Amygdala (tissue), 56 donors: Measurements from ENCODE around the gene LMBR1L.

Experiments used
- DNase-seq, 56 donors: peaks; one replicate each; lab custom pipeline; 2025; lab: John Stamatoyannopoulos, UW

Gene LMBR1L

DNA sequence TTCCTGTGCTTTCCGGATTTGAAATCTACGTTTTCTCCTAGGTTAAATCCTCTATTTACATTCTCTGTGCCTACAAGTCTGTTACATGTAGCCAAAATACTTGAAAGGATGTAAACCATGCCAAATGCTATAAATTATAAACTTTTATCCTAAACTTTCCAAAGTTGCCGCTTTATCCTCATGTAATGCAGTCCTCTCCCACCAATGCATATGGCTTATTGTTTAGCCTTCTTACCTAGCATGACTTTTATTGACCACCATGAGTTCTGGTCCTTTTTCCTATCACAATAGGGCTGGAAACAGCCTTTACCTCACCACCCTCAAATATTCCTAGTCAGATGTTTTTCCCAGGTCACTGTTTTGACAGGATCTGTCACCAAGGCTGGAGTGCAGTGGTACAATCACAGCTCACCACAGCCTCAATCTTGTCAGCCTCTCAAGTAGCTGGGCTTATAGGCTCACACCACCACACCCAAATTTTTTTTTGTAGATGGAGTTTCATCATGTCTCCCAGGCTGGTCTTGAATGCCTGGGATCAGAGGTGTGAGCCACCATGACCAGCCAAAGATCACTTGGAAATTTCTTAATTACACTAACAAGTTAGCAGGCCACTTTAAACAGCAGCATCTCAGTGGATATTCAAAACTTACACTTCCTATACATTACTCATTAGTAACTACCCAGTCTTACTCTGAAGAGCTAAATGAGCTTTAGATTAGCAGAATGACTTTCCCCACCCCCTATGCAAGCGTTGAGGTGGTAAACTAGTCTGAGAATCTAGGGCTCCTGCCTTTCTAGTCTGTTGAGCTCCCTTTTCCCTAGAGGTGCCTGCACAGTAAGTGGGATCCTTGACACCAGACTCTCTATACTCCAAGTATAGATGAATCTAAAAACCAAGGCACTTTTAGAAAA is 16.5 kb upstream of the LMBR1L start:
- no peak for DNase-seq

DNA sequence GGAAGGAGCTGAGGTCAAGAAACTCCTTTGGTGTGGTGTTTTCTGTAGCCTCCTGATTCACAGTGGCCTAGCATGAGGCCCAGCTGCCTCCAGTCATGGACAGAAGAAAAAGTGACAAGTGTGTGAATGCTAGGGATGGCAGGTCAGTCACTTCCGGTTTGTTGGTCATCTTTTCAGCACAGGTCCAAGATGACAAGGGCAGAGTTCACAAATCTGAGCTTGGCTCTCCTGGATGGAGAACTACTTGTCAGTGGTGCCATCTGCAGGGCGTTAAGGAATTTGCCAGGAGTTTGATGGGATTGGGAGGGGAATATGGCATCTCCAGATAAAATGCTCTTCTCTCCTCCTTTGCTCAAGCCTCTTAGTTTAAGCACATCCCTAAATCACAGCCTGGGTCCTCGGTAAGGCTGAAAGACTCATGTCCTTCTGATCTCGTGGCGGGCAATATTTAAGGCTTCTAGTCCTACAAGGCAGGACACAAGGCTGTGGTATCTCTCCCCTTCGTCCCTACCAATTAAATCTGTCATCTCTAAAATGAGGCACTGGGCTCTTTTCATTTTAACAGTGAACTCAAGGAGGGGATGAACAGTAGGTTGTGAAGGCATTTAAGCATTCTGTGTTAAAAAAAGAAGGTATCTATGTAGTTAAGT is 10.5 kb upstream of the LMBR1L start:
- DNase-seq = peak in 29 of 56 donors; percentile 6 to 66 (median 26)

DNA sequence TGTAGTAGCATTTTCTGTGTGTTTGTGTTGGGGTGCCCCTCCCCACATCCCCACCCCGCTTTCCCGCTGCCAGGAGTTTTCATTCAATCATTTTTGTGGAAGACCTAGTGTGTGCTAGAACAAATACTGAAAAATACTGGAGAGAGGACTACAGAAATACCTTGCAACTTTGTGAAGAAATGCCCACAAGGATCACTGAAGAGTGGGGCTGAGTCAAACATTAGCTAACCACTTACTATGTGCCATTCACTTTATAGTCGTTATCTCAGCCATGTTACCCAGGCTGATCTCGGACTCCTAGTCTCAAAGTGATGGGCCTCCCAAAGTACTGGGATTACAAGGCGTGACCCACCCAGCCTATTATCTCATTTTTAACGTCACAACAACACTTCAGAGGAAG is 559 bp upstream of the LMBR1L start:
- DNase-seq = no peak

DNA sequence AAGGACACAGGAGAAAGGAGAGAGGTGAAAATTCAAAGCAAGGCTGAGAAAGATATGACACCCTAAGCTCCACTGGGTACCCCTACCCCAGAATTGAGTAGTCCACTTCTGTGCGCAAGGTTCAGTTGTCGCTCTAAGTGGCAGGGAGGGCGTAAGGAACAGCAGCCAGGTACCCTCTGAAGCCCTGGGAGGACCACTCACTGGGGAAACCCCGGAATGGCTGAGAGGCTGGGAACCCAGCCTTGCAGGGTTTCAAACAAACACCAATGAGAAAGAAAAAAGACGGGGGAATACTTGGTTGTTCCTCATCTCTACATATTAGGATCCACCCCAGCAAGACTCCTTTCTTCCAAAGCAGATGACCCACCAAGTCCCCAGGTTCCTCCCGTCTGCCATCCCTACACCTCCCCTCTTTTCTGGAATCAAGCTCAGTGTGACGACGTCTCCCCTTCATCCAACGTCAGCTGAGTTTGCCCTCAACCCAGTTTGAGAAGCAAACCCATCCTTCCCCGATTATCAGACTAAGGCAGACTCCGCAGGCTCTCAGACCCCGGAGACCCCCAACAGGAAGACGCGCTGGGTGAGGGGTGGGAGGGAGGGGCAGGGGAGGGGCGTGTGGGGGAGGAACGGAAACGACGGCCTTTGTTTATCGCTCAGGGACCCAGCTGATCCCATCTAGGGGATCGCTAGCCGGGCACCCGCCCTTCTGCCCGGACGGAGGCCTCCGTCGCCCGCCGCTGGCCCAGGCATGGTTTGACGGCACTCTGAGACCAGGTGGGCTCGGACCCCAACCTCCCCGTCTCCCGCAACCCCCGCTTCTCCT is 795 bp downstream of the LMBR1L start:
- peak in 11 of 56 donors; percentile 18 to 55 (median 42) for DNase-seq

DNA sequence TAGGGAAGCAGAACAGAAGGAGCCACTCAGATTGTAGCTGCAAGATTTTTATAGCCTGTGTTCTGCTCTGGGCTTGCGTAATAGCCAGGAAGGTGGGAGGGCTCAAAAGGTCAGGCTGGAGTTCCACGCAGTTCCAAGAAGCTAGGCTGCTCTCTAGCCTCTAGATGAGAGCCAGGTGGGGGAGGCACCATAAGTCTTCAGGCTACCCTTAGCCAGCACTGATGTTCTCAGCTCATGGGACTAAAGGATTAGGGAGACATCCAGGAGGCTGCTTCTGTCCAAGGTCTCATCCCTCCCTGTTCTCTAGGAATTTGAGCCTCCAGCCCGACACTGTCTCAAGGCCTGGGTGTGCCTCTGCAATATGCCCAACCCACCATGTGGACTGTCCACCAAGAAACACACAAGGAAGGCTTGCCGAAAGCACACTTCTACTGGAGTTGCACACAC is 1.7 kb downstream of the LMBR1L start:
- no peak for DNase-seq

DNA sequence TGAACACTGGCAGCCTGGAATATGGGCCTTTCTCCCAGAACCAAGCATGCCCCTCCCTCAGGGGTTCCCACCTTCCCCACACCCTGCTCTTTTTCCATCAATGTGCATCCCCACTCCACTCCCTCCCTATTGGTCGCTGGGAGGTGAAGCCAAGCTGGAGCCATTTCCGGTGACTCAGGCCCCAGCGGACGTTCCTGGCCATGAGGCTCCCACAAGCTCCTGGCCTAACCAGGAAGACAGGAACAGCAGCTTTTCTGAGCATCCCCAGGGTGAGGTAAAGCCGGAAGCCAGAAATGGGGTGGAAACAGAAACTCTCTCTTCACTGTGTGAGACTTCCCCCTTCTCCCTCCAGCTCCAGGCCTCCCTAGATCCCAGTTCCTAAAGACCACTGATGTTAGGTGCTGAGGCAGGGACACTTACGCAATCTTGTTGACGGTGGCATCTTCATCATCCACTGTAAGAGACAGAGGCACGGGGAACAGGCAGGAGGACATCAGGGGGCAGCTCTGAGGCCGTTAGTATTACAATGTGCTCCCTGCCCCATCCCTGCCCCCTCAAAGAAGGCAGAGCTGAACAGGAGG is 5.1 kb downstream of the LMBR1L start:
- DNase-seq = no peak

DNA sequence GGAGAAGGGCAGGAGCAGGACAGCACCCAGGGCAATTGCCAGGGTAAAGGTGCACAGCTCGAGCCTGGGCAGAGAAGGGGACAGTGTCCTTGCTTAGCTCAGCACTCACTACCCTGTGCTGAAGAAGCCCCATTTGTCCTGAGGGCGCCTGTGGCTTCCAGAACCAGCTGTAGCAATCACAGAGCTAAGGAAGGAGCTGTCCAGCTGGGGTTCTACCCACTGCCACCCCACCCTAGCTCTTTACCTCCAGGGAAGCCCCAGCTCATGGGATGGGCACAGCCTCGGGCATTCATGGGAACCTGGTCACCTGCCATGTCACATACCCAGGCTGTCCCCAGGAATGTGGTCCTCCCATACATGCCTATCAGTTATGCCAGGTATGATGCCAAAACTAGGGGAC is 5.8 kb downstream of the LMBR1L start:
- no peak for DNase-seq

DNA sequence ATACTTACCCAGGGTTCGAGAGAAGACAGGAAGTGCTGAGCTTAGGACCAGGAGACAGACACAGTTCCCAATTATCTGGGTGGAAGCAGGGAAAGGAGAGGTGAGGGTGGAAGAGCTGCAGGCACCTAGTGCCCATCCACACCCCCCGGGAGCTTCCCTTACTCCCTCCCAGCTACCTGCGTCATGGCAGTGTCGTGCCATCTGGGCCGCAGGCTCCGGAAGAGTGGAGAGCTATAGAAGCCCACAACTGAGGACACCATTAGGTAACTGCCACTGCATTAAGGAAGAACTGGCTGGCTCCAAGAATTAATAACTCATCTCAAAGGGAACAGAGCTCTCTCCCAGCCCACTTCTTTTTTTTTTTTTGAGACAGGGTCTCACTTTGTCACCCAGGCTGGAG is 10.3 kb downstream of the LMBR1L start:
- no peak for DNase-seq

DNA sequence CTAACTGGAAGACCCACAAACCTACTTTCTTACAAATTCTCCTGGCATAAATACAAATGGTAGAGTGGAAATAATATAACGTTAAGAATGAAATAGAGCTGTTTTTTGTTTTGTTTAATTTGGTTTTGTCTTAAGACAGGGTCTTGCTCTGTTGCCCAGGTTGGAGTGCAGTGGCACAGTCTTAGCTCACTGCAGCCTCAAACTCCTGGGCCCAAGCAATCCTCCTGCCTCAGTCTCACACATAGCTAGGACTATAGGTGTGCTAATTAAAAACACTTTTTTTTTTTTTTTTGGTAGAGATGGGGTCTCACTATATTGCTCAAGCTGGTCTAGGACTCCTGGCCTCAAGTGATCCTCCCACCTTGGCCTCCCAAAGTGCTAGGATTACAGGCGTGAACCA is 11.9 kb downstream of the LMBR1L start:
- DNase-seq = no peak

DNA sequence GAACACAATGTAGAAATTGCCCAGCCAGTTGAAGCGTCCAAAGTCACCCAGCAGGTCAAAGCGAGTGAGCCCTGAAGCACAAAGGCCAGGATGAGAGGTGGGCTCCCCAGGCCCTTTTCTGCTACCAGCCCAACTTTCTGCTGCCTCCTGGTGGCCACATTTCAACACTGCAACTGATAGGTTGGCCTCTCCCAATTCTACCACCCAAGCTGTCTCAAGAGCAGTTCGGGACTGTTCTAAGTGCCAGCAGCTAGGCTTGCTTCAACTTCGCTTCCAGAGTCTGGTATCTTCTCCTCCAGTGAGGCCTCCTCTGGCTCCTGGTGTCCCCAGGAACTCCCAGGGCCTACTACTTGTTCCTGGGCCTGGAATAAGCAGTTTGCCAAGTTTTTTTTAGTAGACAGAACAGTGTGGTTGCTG is 12.6 kb downstream of the LMBR1L start:
- DNase-seq = peak in 28 of 56 donors; percentile 8 to 65 (median 22)

DNA sequence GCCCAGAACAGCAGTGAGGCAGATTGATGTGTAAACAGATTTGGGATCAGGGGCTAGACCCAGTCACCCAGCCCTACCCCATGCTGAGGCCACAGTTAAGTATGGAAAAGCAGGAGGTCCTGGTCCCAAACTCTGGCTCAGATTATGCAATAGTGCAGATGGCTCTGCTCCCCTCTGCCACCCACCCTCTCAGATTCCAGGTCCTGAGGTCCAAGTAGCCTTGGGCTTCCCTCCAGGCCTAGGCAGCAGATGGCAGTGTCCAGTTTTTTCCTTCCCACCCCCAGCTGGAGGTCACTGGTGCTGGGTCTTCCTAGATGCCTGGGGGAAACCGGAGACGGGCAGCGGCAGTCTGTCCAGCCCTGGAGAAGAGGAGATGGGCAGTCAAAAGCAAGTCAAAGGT is 13.3 kb downstream of the LMBR1L start:
- no peak for DNase-seq

DNA sequence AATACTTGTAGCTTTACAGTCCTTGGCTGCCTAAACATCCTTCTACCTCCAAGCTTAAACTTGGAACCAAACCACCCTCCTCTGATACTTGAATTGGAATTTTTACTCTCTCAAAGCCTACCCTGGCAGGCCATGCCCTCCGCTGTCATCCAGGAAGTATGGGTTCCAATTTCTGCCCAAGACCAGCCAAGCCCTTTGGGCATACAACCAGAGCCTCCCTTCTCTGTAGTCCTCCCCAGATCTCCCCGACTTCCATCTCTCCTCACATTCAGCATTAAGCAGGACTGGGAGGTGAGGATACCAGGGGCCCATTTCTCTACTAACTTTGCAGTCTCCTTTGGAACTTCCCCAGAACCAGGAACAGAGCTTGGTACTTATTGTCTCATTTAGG is 15.7 kb downstream of the LMBR1L start:
- DNase-seq = no peak

DNA sequence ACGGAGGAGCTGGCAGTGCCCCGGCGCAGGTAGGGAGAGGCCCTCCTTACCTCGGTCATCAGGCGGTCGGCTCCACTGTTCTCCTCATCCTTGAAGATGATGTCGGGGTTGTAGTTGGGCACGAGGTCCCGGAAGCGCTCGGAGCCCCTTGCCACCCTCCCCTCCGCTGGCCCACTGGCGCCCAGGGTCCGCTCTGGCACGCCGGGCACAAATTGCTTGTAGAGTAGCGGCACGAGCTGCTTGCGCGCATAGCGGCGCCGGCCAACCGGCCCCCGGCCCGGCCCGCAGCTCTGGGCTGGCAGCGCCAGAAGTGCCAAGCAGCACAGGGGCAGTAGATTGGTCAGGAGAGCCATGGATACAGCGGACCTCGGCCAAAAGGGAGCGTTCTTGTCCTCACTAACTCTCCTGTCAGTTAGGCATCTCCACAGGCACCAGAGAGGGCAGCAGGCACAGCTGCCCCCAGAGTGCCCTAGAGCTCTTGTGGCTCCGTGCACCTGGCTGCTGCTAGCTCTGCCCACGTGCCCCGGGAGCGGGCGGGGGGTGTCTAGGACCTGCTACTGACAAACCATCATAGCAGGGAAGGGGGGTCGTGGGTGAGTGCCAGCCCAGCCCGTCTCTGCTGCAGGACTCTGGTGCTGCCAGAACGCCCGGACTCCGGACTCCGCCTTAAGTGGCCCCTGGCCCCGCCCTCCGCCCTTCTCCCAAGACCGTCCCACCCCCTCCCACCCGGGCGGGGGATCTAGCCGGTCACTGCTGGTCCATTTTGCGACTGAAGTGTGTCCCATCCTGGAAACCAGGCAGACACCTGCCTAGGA is 16.3 kb downstream of the LMBR1L start, which contains the start of gene DHH:
DHH (minus strand) TSS at position 642 of the 815 bp plus-strand sequence; CDS start at position 353, 289 bp downstream.
- peak in 10 of 56 donors; percentile 6 to 76 (median 20) for DNase-seq

DNA sequence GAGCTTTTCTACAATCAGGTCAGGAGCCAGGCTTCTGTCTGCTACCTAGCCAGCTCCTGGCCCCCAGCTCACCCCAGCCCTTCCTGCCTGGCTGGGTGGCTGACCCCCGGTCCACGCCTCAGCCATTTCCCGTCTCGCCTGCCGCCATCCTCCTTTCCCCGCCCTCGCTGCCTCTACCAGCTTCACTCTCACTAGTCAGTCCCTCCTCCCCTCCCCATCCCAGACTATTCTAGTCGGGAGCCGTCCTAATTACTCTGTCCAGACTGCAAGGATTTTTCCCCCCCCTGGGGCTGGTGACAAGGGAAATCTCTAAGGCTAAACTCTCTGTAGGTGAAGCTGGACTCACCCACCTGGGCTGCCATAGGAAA is 16.9 kb downstream of the LMBR1L start:
- DNase-seq = no peak

DNA sequence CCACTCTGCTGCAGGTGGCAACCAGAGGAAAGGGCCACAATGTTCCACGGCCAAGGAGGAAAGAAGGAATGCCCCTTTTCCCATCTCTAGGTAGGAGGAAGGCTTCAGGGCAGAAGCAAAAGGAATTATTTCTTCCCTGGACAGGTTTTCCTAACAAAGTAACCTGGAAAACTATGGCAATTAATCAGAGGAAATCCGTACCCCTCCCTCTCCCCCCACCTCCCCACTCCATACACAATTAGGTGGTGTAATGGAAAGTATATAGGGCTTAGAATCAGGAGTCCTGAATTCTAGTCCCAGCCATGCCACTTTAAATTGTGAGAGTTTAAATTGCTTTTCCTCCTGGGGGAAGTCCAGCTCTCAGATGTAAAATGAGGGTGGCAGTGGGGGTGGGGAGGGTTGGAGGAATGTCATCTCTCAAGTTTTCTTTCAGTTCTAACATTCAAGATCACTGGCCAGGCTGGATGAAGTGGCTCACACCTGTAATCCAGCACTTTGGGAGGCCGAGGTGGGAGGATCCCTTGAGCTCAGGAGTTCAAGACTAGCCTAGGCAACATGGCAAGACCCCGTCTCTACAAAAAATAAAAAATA is 17.7 kb downstream of the LMBR1L start:
- DNase-seq = no peak

DNA sequence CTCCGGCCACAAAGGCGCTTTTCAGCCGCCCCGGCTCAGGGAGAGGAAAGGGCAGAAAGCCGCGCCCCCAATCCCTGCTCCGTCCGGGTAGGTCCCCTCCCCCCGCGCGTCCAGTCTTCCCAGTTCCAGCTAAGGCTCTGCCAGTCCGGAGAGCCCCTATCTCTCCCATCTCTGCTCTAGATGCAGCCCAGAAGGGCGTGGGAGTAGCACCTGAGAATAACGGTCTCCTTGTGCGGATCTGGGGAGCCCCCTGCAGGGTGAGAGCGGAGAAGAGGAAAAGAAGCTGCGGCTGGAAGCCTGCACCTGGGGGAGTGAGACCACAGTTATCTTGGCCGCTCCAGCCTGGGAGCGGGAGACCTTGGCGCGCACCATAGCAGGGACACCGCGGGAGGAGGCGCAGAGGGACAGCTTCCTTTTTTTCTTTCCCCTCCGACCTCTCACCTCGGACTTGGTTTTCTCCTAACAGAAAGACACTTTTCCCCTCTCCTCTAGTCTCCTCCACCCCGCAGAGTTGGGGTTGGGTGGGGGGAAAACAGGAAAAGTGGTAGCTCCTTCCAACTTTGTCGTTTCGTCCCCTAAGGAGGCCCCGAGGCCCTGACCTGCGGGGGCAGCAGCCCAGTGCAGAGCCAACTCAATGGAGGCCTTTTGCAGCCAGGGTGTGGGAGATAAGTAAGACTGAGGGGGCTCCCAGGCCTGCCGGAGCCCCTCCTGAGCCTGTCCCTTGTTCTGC is 18.4 kb downstream of the LMBR1L start:
- peak in 26 of 56 donors; percentile 25 to 73 (median 46) for DNase-seq

DNA sequence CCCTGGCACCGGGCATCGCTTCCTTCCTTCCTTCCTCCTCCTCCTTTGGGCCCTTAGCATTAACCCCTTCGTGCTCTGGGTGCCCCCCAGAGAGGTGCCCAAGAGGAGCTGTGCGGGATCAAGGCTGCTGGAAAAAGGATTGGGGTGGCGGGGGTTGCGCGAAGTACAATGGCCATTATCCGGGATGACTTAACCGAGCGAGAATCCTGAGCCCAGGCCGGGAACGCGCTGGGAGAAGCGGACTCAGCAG is 18.9 kb downstream of the LMBR1L start:
- peak in 2 of 56 donors; percentile 41 to 58 for DNase-seq

DNA sequence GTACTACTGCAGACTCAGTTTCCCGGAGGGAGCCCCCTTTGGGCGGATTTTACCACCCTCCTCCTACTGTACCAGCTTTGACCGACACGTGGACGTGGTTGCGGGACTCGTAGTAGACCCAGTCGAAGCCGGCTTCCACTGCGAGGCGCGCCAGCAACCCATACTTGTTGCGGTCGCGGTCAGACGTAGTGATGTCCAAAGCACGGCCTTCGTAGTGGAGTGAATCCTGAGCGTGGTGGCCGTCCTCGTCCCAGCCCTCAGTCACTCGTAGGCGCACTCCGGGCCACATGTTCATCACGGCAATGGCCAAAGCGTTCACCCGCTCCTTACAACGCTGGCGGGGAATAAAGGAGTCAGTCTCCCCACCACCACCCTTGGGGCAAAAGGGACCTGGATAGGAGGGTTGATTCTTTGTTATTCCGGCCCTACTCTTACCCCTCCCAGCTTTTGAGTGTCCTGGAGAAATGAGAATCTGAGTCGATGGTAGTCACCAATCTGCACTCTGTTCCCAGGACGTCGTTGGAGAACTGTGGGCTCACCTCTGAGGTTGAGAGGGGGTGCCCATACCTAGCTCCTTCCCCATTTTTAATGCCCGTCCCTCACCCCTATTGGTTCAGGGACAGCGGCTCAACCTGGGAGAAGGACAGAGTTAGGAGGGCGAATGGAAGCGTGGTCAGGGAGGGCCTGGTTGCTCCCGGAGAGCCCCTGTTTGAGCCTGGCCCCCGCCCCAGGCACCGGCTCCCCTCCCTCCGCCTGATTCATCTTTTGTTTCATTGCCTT is 19.4 kb downstream of the LMBR1L start:
- DNase-seq = no peak
